Measurements from ENCODE around the gene PIK3CB.
"Not testable (repeated sequence)": the region's sequence is repeated elsewhere in the genome, so short reads cannot be mapped to it uniquely, and the experiment has no call there.

Gene PIK3CB

DNA sequence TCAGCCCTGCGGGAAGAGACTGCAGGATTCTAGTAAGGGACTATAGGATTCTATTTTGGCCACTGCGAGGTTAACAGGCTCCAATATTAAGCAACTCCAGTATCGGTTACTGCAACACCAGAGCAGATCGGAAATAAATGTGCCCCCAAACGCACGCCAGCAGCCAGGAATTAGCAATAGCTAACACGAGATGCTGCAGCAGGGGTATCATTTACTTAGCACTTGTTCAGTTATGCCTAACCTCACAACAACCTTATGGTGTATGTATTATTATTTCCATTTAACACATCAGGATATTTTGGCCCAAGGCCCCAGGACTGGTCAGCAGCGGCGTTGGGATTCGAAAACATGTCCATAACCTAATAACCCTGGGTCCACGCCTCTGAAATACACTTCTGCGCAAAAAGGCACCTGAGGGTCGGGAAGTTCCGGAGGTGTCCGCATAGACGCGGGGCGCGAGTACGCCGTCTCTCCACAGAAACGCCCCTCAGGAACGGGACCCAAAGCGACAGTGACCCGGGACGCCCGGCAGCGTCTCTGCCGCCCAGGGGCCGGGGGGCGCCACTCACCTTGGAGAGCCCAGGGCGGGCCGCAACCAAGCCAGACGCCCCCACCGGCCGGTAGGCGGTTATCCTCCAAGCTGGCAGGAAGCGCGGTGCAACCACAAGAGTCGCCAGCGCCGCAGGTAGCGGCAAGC, 681 bp downstream of the PIK3CB start:
- no peak for FAIRE-seq
- TF ChIP-seq POLR2A (IDR thresholded peaks at IDR 0.05; ENCODE audit: low read depth, low read length) = no peak
- peak; percentile 38 for DNase-seq (ENCODE audit: insufficient read length, low spot score)

DNA sequence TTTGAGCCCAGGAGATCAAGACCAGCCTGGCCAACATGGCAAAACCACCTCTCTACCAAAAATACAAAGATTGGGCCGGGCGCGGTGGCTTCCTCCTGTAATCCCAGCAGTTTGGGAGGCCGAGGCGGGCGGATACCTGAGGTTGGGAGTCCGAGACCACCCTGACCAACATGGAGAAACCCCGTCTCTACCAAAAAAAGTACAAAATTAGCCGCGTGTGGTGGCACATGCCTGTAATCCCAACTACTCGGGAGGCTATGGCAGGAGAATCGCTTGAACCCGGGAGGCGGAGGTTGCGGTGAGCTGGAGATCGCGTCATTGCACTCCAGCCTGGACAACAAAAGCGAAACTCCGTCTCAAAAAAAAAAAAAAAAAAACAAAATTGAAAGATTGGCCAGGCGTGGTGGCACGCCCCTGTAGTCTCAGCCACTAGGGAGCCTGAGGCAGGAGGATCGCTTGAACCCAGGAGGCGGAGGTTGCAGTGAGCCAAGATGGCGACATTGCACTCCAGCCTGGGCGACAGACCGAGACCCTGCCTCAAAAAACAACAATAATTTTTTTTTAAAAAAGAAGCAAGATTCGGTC, 2.2 kb downstream of the PIK3CB start:
- FAIRE-seq; DNase-seq (ENCODE audit: insufficient read length, low spot score): not testable (repeated sequence)

DNA sequence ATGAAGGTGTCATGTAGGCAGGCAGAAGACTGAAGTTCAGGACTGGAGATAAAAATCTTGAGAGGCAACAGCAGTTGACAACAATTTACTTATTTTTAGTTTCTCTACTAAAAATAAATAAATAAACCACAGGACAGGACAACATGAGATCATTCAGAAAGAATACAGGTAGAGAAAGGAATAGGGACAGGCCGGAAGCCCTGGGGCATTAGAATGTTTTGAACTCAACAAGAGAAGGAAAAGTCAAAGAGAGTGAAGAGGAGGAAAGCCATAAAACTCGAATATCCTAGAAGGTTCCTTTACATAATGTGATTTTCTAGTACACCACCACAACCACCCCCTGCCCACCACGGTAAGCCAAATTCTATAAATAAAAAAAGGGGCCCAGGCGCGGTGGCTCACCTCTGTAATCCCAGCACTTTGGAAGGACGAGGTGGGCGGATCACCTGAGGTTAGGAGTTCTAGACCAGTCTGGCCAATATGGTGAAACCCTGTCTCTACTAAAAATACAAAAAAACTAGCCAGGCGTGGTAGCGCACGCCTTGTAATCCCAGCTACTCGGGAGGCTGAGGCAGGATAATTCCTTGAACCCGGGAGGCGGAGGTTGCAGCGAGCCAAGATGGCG, 4.7 kb downstream of the PIK3CB start:
- TF ChIP-seq POLR2A (IDR thresholded peaks at IDR 0.05; ENCODE audit: low read depth, low read length) = no peak
- FAIRE-seq (no peak), DNase-seq (ENCODE audit: insufficient read length, low spot score) (no peak)

DNA sequence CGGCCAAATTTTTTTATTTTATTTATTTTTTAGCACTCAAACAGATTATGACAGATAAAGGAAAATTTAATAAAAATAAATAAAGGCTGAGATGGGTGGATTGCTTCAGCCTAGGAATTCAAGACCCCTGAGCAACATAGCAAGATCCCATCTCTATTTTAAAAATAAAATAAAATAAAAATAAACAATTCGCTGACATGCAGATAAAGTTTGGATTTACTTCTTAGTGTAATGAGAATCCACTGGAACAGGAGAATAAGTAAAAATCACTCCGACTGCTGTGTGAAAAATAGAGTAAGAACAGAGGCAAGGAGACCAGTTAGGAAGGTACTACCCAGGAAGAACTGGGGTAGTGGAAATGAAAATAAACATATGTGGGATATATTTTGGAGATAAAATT, 5.6 kb downstream of the PIK3CB start:
- TF ChIP-seq POLR2A (IDR thresholded peaks at IDR 0.05; ENCODE audit: low read depth, low read length) = no peak
- no peak for FAIRE-seq

DNA sequence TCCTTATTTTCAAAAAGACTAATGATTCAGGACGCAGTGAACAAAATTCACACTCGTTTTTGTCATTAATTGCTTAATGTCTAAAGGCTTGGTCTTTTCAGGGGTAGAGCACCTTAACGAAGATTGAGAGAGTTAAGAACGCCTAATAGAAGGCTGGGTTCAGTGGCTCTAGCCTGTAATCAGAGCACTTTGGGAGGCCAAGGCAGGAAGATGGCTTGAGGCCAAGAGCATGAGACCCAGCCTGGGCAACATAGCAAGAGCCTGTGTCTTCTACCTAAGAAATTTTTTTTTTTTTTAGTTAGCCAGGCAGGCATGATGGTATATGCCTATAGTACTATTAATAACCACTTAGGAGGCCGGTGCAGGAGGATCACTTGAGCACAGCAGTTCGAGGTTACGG, 7.5 kb downstream of the PIK3CB start:
- DNase-seq (ENCODE audit: insufficient read length, low spot score) = no peak
- TF ChIP-seq POLR2A (IDR thresholded peaks at IDR 0.05; ENCODE audit: low read depth, low read length) = no peak
- FAIRE-seq = no peak

More for the DNA sequence above, 5.6 kb downstream of the PIK3CB start:
- no peak for DNase-seq (ENCODE audit: insufficient read length, low spot score)

DNA sequence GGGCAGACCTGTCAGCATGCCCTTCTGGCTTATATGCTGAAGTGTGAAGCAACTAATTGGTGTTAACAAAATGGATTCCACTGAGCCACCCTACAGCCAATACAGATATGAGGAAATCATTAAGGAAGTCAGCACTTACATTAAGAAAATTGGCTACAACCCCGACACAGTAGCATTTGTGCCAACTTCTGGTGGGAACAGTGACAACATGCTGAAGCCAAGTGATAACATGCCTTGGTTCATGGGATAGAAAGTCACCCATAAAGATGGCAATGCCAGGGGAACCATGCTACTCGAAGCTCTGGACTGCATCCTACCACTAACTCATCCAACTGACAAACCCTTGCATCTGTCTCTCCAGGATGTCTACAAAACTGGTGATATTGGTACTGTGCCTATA, 9.4 kb downstream of the PIK3CB start:
- FAIRE-seq (no peak), DNase-seq (ENCODE audit: insufficient read length, low spot score) (no peak)
- no peak for TF ChIP-seq POLR2A (IDR thresholded peaks at IDR 0.05; ENCODE audit: low read depth, low read length)

DNA sequence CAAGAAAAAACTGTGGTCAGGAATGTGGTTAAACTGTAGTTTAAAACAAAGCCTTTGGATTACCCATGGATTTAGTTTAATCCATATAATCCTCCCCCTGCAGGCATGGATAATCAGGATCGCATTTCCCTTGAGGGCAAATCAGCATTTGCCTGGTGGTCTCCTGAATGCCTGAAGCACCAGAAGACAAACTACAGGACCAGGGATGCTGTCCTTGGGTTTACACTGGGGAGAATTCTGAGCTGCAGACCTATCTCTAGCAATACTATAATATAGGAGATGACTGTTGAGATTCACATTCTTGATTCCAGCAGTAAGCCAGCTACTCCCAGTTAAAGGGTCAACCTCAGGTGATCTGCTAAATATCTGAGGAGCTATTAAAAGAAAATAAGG, 10.6 kb downstream of the PIK3CB start:
- no peak for TF ChIP-seq POLR2A (IDR thresholded peaks at IDR 0.05; ENCODE audit: low read depth, low read length)
- FAIRE-seq (no peak), DNase-seq (ENCODE audit: insufficient read length, low spot score) (no peak)

DNA sequence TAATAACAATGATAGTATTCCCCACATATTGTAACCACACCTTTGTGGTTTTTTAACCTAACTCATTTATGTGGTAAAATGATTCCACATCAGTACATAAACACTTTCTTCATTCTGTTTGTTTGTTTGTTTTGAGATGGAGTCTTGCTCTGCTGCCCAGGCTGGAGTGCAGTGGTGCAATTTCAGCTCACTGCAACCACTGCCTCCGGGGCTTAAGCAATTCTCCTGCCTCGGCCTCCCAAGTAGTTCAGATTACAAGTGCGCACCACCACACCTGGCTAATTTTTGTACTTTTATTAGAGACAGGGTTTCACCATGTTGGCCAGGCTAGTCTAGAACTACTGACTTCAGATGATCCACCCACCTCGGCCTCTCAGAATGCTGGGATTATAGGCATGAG, 14.3 kb downstream of the PIK3CB start:
- DNase-seq (ENCODE audit: insufficient read length, low spot score); FAIRE-seq: not testable (repeated sequence)

DNA sequence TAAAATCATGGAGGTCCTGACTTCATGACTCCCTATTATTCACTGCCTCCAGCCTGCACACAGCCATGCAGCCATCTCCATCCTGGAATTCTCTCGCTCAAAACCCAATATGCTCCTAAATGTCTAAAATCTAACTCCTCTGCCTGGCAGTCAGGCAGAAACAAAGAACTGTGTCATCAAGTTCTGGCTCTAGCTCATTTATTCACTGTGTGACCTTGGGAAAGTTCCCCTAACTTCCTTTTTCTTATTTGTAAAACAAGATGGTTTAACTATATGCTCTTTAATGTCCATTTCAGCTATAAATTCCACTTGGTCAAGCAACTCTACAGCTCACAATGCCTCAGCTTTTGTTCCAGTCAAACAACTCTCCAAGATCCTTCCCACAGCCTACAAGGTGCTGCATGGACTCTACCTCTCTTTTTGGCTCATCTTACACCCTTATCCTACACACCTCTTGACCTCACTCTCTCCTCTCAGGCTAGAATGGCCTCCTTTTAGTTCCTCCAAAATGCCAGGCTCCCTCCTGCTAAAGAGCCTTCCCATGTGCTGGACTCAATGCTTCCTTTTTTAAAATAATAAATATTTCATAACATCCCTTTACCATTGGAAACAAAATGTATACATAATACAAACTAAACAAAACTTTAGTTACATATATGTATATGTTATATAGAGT, 16.4 kb downstream of the PIK3CB start:
- DNase-seq (ENCODE audit: insufficient read length, low spot score) (no peak), FAIRE-seq (no peak)
- TF ChIP-seq POLR2A (IDR thresholded peaks at IDR 0.05; ENCODE audit: low read depth, low read length) = no peak

DNA sequence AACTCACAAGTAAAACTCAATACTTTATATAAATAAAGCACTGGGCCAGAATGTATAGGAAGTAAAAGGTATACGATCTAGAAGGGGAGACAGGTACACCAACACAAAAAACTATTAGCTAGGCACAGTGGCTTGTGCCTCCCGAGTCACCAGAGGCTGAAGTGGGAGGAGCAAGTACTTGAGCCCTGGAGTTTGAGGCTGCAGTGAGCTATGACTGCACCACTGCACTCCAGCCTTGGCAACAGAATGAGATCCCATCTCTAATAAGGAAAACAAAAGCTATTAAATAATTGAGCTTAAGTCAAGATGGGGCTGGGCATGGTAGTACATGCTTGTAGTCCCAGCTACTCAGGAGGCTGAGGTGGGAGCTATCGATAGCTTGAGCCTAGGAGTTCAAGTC, 17.0 kb downstream of the PIK3CB start:
- FAIRE-seq (no peak), DNase-seq (ENCODE audit: insufficient read length, low spot score) (no peak)
- TF ChIP-seq POLR2A (IDR thresholded peaks at IDR 0.05; ENCODE audit: low read depth, low read length) = no peak

DNA sequence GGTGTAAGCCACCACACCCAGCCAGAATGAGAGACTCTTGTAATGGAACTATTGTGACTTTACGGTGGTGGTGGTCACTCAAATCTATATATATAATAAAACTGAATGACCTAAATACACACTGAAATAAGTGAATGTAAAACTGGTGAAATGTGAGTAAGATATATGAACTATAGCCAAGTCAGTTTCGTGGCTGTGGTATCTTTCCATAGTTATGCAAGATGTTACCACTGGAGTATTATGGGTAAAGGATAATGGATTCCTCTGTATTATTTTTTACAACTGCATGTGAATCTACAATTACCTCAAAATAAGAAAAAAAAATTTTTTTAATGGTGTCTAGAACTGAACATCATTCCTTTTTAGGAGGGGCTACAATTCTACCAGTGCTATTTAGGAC, 21.9 kb downstream of the PIK3CB start:
- no peak for TF ChIP-seq POLR2A (IDR thresholded peaks at IDR 0.05; ENCODE audit: low read depth, low read length)
- DNase-seq (ENCODE audit: insufficient read length, low spot score) (no peak), FAIRE-seq (no peak)

DNA sequence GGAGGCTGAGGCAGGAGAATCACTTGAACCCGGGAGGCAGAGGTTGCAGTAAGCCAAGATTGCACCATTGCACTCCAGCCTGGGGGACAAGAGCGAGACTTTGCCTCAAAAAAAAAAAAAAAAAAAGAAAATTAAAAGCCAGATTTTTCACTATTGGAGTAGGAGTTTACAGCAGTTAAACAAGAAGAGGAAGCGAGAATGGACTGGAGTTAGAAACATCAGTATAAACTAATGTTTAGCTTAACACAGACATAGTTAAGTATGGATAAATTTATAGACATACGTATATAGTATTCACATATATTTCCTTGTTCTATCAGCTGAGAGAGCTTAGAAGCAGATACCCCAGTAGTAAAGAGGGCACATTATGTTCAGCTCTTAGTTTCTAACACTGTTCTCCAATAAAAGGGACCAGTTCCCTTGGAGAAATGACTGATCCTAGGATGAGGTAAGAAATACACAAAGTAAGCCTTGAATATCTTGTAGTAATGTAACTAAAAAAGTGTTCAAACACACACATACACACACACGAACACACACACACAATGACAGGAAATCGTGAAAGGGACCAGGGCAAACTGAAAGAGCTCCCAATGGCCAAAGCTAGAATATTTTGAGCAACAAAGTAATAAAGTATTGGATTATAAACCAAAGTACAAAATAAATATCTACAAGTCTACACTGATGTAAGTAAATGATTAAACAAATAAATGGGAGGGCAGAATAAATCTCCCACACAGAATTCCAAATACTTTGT, 25.1 kb downstream of the PIK3CB start:
- TF ChIP-seq POLR2A (IDR thresholded peaks at IDR 0.05; ENCODE audit: low read depth, low read length) = no peak
- FAIRE-seq = no peak
- DNase-seq (ENCODE audit: insufficient read length, low spot score) = no peak

DNA sequence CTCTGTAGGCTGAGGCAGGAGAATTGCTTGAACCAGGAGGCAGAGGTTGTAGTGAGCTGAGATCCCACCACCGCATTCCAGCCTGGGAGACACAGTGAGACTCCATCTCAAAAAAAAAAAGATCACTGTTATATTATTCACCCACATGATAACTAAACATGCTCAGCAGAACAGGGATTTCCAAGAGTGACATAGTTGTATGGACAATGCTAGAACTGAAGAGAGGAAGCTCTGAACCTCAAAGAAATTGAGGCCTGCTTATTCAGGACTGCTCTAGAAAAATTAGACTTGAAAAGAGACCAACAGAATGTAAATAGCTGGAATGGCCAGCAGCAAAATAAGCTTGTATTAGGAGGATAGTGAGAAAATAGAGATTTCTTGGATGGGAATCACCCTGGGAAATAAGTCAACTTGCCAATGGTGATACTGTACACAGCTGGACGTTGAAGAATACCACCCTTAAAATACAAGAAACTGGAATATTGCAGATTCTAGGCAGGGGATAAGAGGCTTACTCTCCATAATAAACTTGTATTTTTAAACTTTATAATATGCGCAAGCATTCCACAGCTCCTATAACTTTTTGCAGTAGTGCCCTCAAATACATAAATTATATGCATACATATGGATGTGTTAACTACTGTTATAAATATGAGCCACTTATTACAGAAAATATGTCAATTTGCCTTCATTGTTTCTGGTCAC, 28.2 kb downstream of the PIK3CB start:
- FAIRE-seq (no peak), DNase-seq (ENCODE audit: insufficient read length, low spot score) (no peak)
- no peak for TF ChIP-seq POLR2A (IDR thresholded peaks at IDR 0.05; ENCODE audit: low read depth, low read length)
